HEK293 (cell line): ENCODE data around the gene LMO7.

Experiments
- CTCF ChIA-PET: fragments of 350-600 bp; formaldehyde crosslinking; extraction: SDS; loops from one replicate; lab custom pipeline; 2021; ENCODE audit warnings: antibody characterized with exemption; lab: Yijun Ruan, JAX
- POLR2A ChIA-PET: fragments of 300-600 bp; formaldehyde crosslinking; extraction: SDS; loops from one replicate; lab custom pipeline; 2020; ENCODE audit warnings: antibody characterized with exemption, inconsistent platforms; lab: Yijun Ruan, JAX
- H3K27ac ChIP-seq: fragments of 200-500 bp; sonication (Bioruptor generic); 2 replicates; pipeline ENCODE4 v1.5.1; 2014; ENCODE audit warnings: low read depth, low read length, control low read depth, inconsistent platforms; ENCODE audit errors: extremely low read depth
- H3K36me3 ChIP-seq, 2 experiments: fragments of 200-500 bp in 1 of 2; sonication (Bioruptor generic) in 1 of 2; 1 replicate in 1 of 2; 2 replicates in 1 of 2; pipeline ENCODE4 v1.5.1; 2014 to 2017; ENCODE audit warnings: inconsistent platforms in 2 of 2, low read length in 2 of 2; ENCODE audit not compliant: control insufficient read depth in 2 of 2, insufficient read depth in 1 of 2
- H3K4me1 ChIP-seq: fragments of 200-500 bp; sonication (Bioruptor generic); 2 replicates; pipeline ENCODE4 v1.5.1; 2014; ENCODE audit warnings: mild to moderate bottlenecking, low read length, inconsistent platforms; ENCODE audit not compliant: control insufficient read depth, insufficient read depth
- H3K4me3 ChIP-seq: 2 replicates; pipeline ENCODE4 v1.5.1; 2011; ENCODE audit warnings: low read depth, mild to moderate bottlenecking, control low read depth, low read length, moderate library complexity
- H3K9me3 ChIP-seq: fragments of 200-500 bp; sonication (Bioruptor generic); 2 replicates; pipeline ENCODE4 v1.5.1; 2014; ENCODE audit warnings: low read depth, low read length, inconsistent platforms; ENCODE audit not compliant: control insufficient read depth, insufficient read depth
- EGR2 ChIP-seq: fragments of 450-650 bp; formaldehyde crosslinking; IDR thresholded peaks from 2 replicates; pipeline ENCODE4 v1.5.1; 2016; ENCODE audit warnings: low read depth, missing biosample characterization, missing genetic modification characterization
- HOXD13 ChIP-seq: sonication (generic); formaldehyde crosslinking; IDR thresholded peaks from 2 replicates; pipeline ENCODE4 v1.8.0; 2022; ENCODE audit warnings: missing genetic modification reagents, borderline replicate concordance
- KLF17 ChIP-seq: fragments of 450-650 bp; formaldehyde crosslinking; IDR thresholded peaks from 2 replicates; pipeline ENCODE4 v1.5.1; 2016; ENCODE audit warnings: missing biosample characterization, missing genetic modification characterization
- KLF9 ChIP-seq: fragments of 450-650 bp; formaldehyde crosslinking; IDR thresholded peaks from 2 replicates; pipeline ENCODE4 v1.5.1; 2016; ENCODE audit warnings: missing biosample characterization, missing genetic modification characterization, low read depth
- PRDM1 ChIP-seq: fragments of 450-650 bp; formaldehyde crosslinking; IDR thresholded peaks from 2 replicates; pipeline ENCODE4; 2016; ENCODE audit warnings: missing biosample characterization, missing genetic modification characterization
- PRDM4 ChIP-seq: fragments of 450-650 bp; formaldehyde crosslinking; IDR thresholded peaks from 2 replicates; pipeline ENCODE4 v1.5.1; 2017; ENCODE audit warnings: missing biosample characterization, missing genetic modification characterization
- WT1 ChIP-seq: fragments of 450-650 bp; formaldehyde crosslinking; IDR thresholded peaks from 2 replicates; pipeline ENCODE4 v1.5.1; 2016; ENCODE audit warnings: missing biosample characterization, missing genetic modification characterization
- ZBTB21 ChIP-seq: fragments of 450-650 bp; formaldehyde crosslinking; IDR thresholded peaks from 2 replicates; pipeline ENCODE4 v1.5.1; 2017; ENCODE audit warnings: missing biosample characterization, missing genetic modification characterization
- ZBTB49 ChIP-seq: fragments of 450-650 bp; formaldehyde crosslinking; IDR thresholded peaks from 2 replicates; pipeline ENCODE4 v1.5.1; 2016; ENCODE audit warnings: missing biosample characterization, missing genetic modification characterization, low read depth
- ZBTB8A ChIP-seq: fragments of 450-650 bp; formaldehyde crosslinking; IDR thresholded peaks from 2 replicates; pipeline ENCODE4 v1.5.1; 2016; ENCODE audit warnings: missing biosample characterization, missing genetic modification characterization
- ZNF202 ChIP-seq: fragments of 450-650 bp; formaldehyde crosslinking; IDR thresholded peaks from 2 replicates; pipeline ENCODE4 v1.5.1; 2016; ENCODE audit warnings: missing biosample characterization, missing genetic modification characterization, borderline replicate concordance
- ZNF23 ChIP-seq: fragments of 450-650 bp; formaldehyde crosslinking; IDR thresholded peaks from 2 replicates; pipeline ENCODE4 v1.5.1; 2016; ENCODE audit warnings: missing biosample characterization, missing genetic modification characterization, borderline replicate concordance
- ZNF433 ChIP-seq: fragments of 450-650 bp; formaldehyde crosslinking; IDR thresholded peaks from 2 replicates; pipeline ENCODE4 v1.5.1; 2016; ENCODE audit warnings: missing biosample characterization, missing genetic modification characterization, low read depth
- ZNF514 ChIP-seq: fragments of 450-650 bp; formaldehyde crosslinking; IDR thresholded peaks from 2 replicates; pipeline ENCODE4 v1.5.1; 2016; ENCODE audit warnings: missing biosample characterization, missing genetic modification characterization
- ZNF521 ChIP-seq: fragments of 450-650 bp; formaldehyde crosslinking; IDR thresholded peaks from 2 replicates; pipeline ENCODE4 v1.5.1; 2017; ENCODE audit warnings: missing biosample characterization, mild to moderate bottlenecking, missing genetic modification characterization
- ZNF548 ChIP-seq: fragments of 450-650 bp; formaldehyde crosslinking; IDR thresholded peaks from 2 replicates; pipeline ENCODE4 v1.5.1; 2016; ENCODE audit warnings: missing biosample characterization, missing genetic modification characterization
- ZNF561 ChIP-seq: fragments of 450-650 bp; IDR thresholded peaks from 2 replicates; pipeline ENCODE4 v1.5.1; 2018; ENCODE audit warnings: missing biosample characterization, missing genetic modification characterization, borderline replicate concordance
- ZNF600 ChIP-seq: fragments of 450-650 bp; formaldehyde crosslinking; IDR thresholded peaks from 2 replicates; pipeline ENCODE4 v1.5.1; 2016; ENCODE audit warnings: missing biosample characterization, missing genetic modification characterization
- ZNF623 ChIP-seq: fragments of 450-650 bp; formaldehyde crosslinking; IDR thresholded peaks from 2 replicates; pipeline ENCODE4 v1.5.1; 2016; ENCODE audit warnings: missing biosample characterization, missing genetic modification characterization
- ZNF626 ChIP-seq: fragments of 450-650 bp; sonication (Bioruptor Pico); formaldehyde crosslinking; IDR thresholded peaks from 2 replicates; pipeline ENCODE4 v1.5.1; 2018; ENCODE audit warnings: missing biosample characterization, missing genetic modification characterization, inconsistent platforms
- ZNF654 ChIP-seq: fragments of 450-650 bp; formaldehyde crosslinking; IDR thresholded peaks from 2 replicates; pipeline ENCODE4 v1.5.1; 2016; ENCODE audit warnings: low read depth, missing biosample characterization, missing genetic modification characterization
- ZNF830 ChIP-seq: fragments of 450-650 bp; IDR thresholded peaks from 2 replicates; pipeline ENCODE4 v1.5.0; 2018; ENCODE audit warnings: missing biosample characterization, missing genetic modification characterization, low read depth, mild to moderate bottlenecking, moderate library complexity

Gene LMO7

GRCh38 chr13:75869981-75870380, 233.9 kb downstream of the LMO7 start:
- POLR2A ChIA-PET = no interaction called here
- no peaks in the 10 kb centered on the region for H3K4me1 ChIP-seq
- H3K36me3 ChIP-seq = no peaks in the 10 kb centered on the region
- no peak overlapping the region for H3K27ac ChIP-seq
- no peak overlapping the region for H3K4me3 ChIP-seq
- CTCF ChIA-PET = interaction anchor here (0.6 to 4.8 kb wide), 30 partner anchors 8 to 1034 kb away, joined by 3 to 49 read pairs (median 3); no protein-coding TSS in a partner anchor
- no peak for TF ChIP-seq KLF9 (tag by site-specific recombination)
- TF ChIP-seq ZNF600 (tag by site-specific recombination) = no peak
- TF ChIP-seq ZNF548 (tag by site-specific recombination) = no peak
- TF ChIP-seq EGR2 (tag by site-specific recombination) = no peak
- TF ChIP-seq ZNF626 (tag by site-specific recombination) = no peak
- TF ChIP-seq ZBTB49 (tag by site-specific recombination) = no peak
- no peak for TF ChIP-seq HOXD13
- no peak for TF ChIP-seq ZNF433 (tag by site-specific recombination)
- TF ChIP-seq ZNF23 = no peak
- TF ChIP-seq ZBTB21 (tag by site-specific recombination) = no peak
- no peak for TF ChIP-seq ZNF623
- TF ChIP-seq ZNF830 (tag by site-specific recombination) = no peak
- TF ChIP-seq ZNF202 = no peak
- no peak for TF ChIP-seq ZNF514 (tag by site-specific recombination)
- no peak for TF ChIP-seq KLF17 (tag by site-specific recombination)
- TF ChIP-seq ZNF561 (tag by site-specific recombination) = no peak
- TF ChIP-seq PRDM4 = no peak
- no peak for TF ChIP-seq WT1
- no peak for TF ChIP-seq ZBTB8A (tag by site-specific recombination)
- no peak for TF ChIP-seq ZNF521 (tag by site-specific recombination)
- no peaks in the 10 kb centered on the region for H3K9me3 ChIP-seq

GRCh38 chr13:75870397-75870903, 234.3 kb downstream of the LMO7 start:
- TF ChIP-seq PRDM1 (tag by site-specific recombination) (no peak), ZNF654 (tag by site-specific recombination) (peak; percentile 62)
- H3K9me3 ChIP-seq = no peaks in the 10 kb centered on the region
- POLR2A ChIA-PET = no interaction called here
- H3K4me3 ChIP-seq = no peak overlapping the region
- CTCF ChIA-PET = interaction anchor here (0.6 to 4.8 kb wide), 34 partner anchors 9 to 1033 kb away, joined by 3 to 49 read pairs (median 3); no protein-coding TSS in a partner anchor
- H3K4me1 ChIP-seq = no peaks in the 10 kb centered on the region
- H3K27ac ChIP-seq = no peak overlapping the region
- H3K36me3 ChIP-seq = no peaks in the 10 kb centered on the region
